22Rv1 (cell line): Measurements from ENCODE around the gene SMTN.

Experiments used
- H3K27ac ChIP-seq: fragments of 450-650 bp; 2 replicates; pipeline ENCODE4 v1.5.1; 2017
- CTCF ChIP-seq: fragments of 450-650 bp; IDR thresholded peaks from 2 replicates; pipeline ENCODE4 v1.5.1; 2017; ENCODE audit warnings: mild to moderate bottlenecking
- ZFX ChIP-seq: fragments of 450-650 bp; IDR thresholded peaks from 2 replicates; pipeline ENCODE4 v1.6.1; 2017; ENCODE audit warnings: antibody characterized with exemption, borderline replicate concordance

The SMTN gene

GRCh38 chr22:31103899-31104694 lies 23.0 kb downstream of the SMTN start:
- TF ChIP-seq CTCF = no peak
- TF ChIP-seq ZFX = no peak
- peak overlapping the region; percentile 54 for H3K27ac ChIP-seq

GRCh38 chr22:31104869-31105268 lies 23.8 kb downstream of the SMTN start:
- no peak for TF ChIP-seq ZFX
- no peak for TF ChIP-seq CTCF
- peak overlapping the region; percentile 77; the same call in 1 of the 2 replicates for H3K27ac ChIP-seq

- peak overlapping the region; percentile 77 for H3K27ac ChIP-seq
Measured at GRCh38 chr22:31105282-31105929, 24.3 kb downstream of the SMTN start.

GRCh38 chr22:31106001-31106571 lies 25.0 kb downstream of the SMTN start:
- TF ChIP-seq ZFX = no peak
- no peak for TF ChIP-seq CTCF
- peak overlapping the region; percentile 77 for H3K27ac ChIP-seq

More at GRCh38 chr22:31105282-31105929, 24.3 kb downstream of the SMTN start:
- no peak for TF ChIP-seq CTCF

GRCh38 chr22:31106731-31107177 lies 25.6 kb downstream of the SMTN start:
- TF ChIP-seq ZFX (no peak), CTCF (no peak)
- H3K27ac ChIP-seq = peak overlapping the region; percentile 77

GRCh38 chr22:31107178-31107893 lies 26.2 kb downstream of the SMTN start, which contains the start of gene SELENOM:
Gene SELENOM, minus strand, starts transcription at chr22:31107568. Its CDS starts 63 bp downstream, at chr22:31107505.
- peak within 1 kb of the TSS; percentile 77 for H3K27ac ChIP-seq
- no peak for TF ChIP-seq ZFX
- peak; percentile 98 for TF ChIP-seq CTCF
